HG03432 (cell line): ENCODE data around the gene TMEM18.

ENCODE experiments used
- ATAC-seq: cut with Tn5 transposase; IDR thresholded peaks from one replicate; pipeline ENCODE4 v1.9.1; 2021; ENCODE audit warnings: mild to moderate bottlenecking, moderate library complexity; ENCODE audit not compliant: unreplicated experiment

The TMEM18 gene

DNA sequence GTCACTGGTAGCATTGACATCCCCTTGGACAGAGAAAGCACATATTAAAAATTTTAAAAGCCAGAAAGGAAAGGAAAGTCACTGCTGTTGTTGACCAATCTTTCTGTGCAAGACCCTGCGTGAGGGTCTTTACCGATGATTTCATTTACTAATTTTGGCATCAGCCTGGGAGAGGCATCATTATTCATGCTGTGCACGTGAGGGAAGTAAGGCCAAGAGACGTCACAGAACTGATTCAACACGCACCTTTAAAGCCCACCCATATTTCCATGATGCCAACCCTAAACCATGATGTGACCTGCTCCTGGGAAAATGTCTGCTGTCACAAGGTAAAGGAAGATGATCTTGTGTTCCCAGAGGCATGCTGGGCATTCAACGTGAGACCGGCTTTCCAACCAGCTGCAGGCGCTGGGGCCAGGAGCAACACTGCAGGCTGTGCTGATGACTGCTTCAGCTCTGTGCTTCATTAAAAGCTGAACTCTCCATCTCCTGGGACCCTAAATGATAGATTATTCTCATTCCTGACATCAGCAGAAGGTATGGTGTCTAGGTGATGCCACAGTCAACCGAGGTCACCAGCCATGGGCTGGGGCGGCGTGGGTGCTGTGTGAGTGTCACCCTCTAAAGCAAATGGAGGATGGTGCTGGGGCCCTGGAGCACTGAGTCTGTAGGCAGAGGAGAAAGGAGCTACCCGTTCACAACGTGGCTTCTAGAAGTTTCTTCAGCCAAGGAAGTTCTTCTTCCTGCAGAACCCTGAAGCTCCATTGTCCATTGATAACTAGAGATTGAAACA is 53.9 kb downstream of the TMEM18 start:
- ATAC-seq = no peak

DNA sequence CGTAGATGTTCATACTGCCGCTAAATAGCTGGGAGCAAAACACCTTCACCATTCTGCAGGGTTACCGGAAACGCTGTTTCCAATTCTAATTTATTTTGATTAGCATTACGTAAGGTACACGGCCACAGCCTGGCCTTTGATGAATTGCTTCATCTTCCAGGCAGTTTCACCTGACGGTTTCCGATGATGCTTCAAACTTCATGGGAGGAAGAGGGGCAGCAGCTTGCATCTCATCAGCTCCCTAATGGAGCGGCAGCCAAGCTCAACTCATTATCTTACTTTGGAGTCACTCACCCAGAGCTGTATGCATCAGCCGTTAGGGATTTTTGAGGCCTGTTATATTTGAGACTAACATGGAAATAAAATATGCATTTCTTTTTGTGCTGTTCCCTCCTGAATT is 54.8 kb downstream of the TMEM18 start:
- no peak for ATAC-seq

DNA sequence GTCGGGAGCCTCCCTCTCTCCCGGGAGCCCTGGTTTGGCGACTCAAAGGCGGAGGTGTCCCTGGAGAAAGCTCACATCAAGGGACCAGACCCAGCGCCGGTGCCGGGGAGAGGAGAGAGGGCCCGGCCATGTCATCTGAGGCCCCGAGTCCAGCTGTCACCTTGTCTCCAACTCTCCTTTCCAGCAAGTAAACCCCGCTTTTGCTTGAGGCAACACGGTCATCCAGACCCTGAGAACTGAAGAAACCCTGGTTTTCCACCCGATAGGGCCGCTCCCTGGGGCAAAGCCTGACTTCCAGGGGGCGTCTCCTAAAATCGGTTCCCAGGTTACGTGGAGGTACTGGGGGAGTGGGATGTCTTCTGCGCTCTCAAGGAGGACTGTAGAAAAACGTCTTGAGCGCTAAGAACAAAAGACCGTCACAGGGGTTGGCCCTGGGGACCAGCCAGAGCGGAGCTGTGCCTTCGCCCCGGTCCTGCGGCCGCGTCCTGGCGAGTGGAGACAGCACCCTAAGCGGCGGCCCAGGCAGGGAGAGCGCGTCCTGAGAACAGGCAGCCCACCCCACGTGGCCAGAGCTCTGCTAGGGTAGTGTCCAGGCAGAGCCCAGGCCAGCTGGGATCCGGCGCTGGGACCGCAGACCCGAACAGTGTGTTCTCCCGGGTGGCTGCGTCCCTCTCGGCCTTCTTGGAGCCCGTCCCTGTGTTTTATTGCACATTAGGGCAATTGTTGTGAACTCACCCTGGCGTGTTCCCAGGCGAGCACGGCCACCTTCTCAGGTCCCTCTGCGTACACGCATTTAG is 55.7 kb downstream of the TMEM18 start:
- no peak for ATAC-seq

DNA sequence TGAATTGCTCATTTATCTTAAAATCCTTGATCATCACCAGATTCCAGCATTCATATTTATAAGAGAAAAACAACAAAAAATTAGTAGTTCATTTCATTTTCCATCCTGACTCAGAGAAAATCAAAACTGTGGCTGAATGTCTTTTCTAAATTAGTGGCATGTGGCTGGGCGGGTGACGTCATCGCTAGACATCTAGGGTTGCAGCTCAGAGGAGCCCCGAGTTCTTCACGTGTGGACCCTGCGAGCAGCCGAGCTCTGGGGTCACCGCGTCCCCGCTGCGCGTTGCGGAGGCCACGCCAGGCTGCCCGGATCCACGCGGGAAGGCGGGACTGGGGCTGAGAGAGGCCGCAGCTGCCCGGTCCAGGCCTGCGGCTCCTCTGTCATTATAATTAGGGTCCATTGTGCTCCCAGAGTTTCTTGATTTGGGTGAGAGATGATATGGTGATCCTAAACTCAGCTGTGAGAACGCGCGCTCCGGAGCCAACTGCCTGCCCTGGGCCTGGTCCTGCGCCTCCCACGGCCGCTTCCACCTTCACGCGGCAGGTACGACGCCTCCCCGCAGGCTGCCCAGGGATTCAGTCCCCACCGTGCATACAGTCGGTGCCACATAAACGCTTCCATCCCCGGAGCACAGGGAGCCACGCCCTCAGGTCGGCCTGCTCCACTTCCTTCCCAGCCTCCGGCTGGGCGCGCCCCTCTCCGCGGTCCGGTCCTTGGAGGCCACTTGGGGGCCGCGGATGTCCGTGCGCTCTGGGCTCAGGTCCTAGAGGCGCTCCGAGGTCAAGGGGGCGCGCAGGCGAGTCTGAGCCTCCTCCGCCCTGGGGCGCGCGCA is 56.5 kb downstream of the TMEM18 start:
- no peak for ATAC-seq

DNA sequence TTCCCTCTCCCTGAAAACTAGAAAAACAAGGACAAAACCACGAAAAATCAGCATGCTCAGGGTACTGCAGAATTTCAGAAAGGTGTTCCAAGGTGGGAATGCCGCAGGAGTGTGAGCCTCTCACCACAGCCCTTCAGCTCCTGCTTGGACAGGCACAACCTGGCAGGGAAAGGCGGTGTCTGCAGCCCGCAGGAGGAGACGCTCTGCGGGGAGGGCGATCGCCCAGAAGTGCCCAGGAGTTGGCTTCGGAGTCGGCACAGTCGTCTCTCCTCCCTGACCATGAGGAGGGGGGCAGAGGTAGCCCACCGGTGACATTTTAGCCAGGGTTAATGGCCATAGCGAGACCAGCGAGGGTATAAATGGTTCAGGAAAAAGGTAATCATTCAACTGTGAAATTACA is 57.2 kb downstream of the TMEM18 start:
- ATAC-seq = no peak

DNA sequence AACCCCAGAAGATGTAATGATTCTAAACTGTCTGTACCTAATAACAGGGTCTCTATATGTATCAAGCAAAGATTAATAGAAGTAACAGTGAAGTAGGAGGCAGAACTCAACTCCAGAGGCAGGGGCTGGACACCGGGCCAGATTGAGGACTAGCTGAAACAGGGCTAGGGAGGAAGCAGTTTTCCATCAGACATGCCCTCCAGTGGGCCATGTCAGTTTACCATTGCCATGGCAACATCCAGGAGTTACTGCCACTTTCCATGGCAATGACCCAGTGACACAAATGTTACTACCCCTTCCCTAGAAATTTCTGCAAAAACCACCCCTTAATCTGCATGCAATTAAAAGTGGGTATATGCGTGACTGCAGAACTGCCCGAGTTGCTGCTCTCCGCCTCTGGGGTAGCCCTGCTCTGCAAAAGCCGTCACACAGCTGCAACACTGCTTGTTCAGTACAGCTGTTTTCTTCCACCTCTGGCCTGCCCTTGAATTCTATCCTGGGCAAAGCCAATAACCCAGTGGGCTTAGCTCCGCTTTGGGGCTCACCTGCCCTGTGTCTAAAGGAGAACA is 58.7 kb downstream of the TMEM18 start:
- no peak for ATAC-seq

DNA sequence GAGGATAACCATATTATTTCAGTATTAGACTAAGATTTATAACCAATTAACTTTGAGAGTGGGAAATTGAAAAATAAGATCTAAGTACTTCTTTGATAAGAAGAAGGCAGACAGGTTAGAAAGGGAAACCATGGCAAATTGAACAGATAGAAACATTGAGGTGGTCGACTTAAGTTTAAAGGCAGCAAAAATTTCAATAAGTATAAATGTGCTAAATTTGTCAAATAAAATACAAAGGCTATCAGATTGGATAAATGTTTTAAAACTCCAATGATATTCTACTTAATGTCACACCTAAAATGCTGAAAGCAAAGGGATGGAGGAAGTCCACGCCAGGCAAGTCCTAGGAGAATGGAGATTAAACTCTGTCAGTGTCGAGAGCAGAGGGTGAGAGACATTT is 59.2 kb downstream of the TMEM18 start:
- ATAC-seq = no peak
